NCI-H2227 treated with DMSO at 0.1 percent for 48 hours (cell line): ENCODE data around the gene MXD1.

Experiments
- DNase-seq: peaks from one replicate; lab custom pipeline; 2025; lab: John Stamatoyannopoulos, UW

The MXD1 gene

DNA sequence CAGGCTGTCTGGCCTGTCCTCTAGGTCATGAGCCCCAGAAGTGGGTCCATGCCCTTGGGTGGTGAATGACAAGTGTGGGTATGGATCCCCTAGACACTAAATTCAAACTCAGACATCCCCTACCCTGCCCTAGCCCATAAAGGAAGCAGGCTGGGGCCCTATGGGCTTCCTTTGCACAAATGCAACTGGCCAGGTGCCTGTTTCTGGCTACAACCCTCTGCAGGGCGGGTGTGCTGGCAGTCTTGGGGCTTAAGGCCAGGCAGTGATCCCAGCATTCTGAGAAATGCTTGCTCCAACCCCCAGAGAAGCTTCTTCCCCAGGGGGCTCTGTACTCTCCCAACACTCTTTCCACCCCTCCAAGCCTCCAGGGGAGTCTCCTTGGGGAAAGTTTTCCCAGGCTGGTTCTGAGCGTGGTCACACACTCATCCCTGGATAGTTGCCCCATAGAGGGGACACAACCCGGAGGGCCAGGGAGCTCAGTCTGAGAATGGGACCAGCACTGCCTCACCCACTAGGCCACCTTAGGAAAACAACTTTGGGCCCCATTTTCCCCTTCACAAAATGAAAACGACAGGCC is 63.1 kb downstream of the MXD1 start:
- DNase-seq, result no peak

DNA sequence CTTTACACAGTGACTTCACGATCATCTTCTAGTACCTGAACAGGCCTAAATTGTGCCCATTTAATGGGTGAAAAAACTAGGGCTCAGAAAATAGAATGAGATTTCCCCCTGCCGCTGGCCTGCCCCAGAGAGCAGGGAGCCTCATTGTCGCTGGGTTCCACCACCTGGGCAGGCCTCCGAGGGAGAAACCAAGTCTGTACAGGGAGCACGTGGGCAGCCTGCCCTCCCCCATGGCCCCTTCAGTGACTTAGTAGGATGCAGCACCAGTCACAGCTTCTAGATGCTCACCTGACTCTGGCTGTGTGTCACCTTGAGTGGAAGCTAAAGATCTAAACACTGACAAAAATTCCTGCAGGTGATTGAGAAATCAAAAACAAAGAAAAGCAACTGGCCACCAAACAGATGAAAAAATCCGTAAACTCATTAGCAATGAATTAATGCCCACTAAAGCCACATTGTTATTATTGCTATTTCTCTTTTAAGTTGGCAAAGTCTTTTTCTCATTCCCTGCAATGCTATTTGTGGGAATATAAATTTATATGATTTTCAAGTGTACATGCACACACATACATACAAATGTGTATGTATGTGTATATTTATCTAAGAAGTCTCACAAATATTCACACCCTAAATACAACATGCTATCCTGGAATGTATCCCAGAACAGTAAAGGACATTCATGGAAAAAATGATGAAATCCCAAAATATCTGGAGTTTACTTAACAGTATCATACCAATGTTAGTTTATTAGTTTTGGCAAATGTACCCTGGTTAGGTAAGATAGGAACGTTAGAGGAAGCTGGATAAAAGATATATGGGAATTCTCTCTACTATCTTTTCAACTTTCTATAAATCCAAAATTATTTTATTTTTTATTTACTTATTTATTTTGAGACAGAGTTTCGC is 65.2 kb downstream of the MXD1 start:
- no peak for DNase-seq

- no peak for DNase-seq
Observed at GRCh38 chr2:69983392-69983966, 68.6 kb downstream of the MXD1 start.

- DNase-seq, result no peak
Observed at GRCh38 chr2:69985216-69985615, 70.3 kb downstream of the MXD1 start.

GRCh38 chr2:69985688-69986087 is 70.8 kb downstream of the MXD1 start:
- no peak for DNase-seq

GRCh38 chr2:69986691-69987090 is 71.8 kb downstream of the MXD1 start:
- no peak for DNase-seq

DNA sequence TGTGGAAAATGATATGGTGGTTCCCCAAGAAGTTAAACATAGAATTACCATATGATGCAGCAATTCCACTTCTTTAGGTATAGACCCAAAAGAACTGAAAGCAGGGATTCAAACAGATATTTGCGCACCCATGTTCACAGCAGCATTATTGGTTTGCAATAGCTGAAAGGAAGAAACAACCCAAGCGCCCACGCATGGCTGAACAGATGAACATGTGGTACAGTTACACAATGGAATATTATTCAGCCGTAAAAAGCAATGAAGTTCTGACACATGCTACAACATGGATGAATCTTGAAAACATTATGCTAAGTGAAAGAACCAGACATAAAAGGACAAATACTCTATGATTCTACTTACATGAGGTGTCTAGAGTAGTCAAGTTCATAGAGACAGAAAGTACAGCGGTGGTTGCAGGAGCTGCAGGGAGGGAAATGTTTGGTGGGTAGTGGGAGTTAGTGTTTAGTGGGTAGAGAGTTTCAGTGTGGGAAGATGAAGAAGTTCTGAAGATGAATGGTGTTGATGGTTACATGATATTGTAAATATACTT is 73.3 kb downstream of the MXD1 start:
- no peak for DNase-seq

- DNase-seq, result no peak
Observed at GRCh38 chr2:69989009-69989408, 74.1 kb downstream of the MXD1 start.

DNA sequence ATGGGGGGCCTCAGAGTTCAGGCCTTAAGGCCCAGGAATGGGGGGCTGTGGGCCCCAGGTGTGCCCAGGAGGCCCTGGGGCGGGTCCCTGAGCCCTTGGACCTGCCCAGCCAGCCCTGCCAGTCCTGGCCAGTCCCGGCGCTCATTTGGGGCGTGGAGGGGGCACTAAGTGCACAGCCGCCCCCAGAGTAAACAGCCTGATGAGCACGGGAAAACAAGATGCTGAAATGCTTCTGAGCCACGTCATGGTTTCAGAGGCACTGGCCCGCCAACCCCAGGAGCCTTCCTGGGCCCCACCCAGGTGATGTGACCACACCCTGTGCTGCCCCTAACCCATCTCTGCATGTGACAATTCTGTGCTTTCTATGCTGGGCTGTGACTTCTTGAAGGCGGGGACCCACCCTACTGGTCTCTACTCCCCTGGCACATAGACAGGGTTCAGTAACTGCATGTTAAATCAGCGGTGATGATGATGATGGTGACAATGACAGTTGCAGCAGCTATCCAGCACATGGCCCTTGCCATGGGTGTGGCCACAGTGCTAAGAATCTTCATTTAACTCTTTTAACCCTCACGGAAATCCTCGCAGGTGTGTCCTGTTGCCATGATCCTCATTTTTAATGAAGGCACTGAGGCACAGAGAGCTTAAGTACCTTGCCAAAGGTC is 74.7 kb downstream of the MXD1 start:
- no peak for DNase-seq
